Fibroblast of lung (primary cell): ENCODE results near the gene CAPZA2. TPM values are rescaled to one million over a fixed set of nuclear protein-coding genes. Genes with fewer than 3 reads are reported as not detected.

Experiments used
- DNase-seq, 2 donors: peaks; one replicate each; pipeline versions ENCODE4 v3.0.0 to v3.0.0-alpha.2; 2010; ENCODE audit warnings: low read depth in 2 of 2
- H2AFZ ChIP-seq: 2 replicates; pipeline ENCODE4 v1.5.1; 2012; ENCODE audit warnings: low read length, control low read depth, inconsistent platforms
- H3K27ac ChIP-seq: 2 replicates; pipeline ENCODE4 v1.5.1; 2011; ENCODE audit warnings: low read length, control low read depth; ENCODE audit not compliant: insufficient read depth
- H3K27me3 ChIP-seq: 2 replicates; pipeline ENCODE4 v1.5.1; 2011; ENCODE audit warnings: mild to moderate bottlenecking, low read length; ENCODE audit not compliant: control insufficient read depth, insufficient read depth
- H3K36me3 ChIP-seq: 2 replicates; pipeline ENCODE4 v1.5.1; 2011; ENCODE audit warnings: low read length; ENCODE audit not compliant: control insufficient read depth, insufficient read depth
- H3K4me1 ChIP-seq: 2 replicates; pipeline ENCODE4 v1.5.1; 2011; ENCODE audit warnings: low read length; ENCODE audit not compliant: control insufficient read depth, insufficient read depth; ENCODE audit errors: extremely low read depth
- H3K4me2 ChIP-seq: 2 replicates; pipeline ENCODE4 v1.5.1; 2011; ENCODE audit warnings: low read length, control low read depth; ENCODE audit not compliant: insufficient read depth; ENCODE audit errors: extremely low read depth
- H3K4me3 ChIP-seq, 4 experiments: fragments of 200-600 bp in 1 of 4; sonication (generic) in 1 of 4; replicated peaks in 1 of 4; 2 replicates each; pipeline ENCODE4 v1.5.1; 2011 to 2016; ENCODE audit warnings: low read length in 4 of 4, low read depth in 3 of 4, mild to moderate bottlenecking in 3 of 4, control low read depth in 2 of 4, inconsistent platforms in 1 of 4, mixed read lengths in 1 of 4; ENCODE audit not compliant: insufficient read depth in 1 of 4; ENCODE audit errors: control extremely low read depth in 1 of 4
- H3K79me2 ChIP-seq: 2 replicates; pipeline ENCODE4 v1.5.1; 2012; ENCODE audit warnings: mild to moderate bottlenecking, low read length, inconsistent platforms; ENCODE audit not compliant: control insufficient read depth, insufficient read depth
- H3K9ac ChIP-seq: 2 replicates; pipeline ENCODE4 v1.5.1; 2011; ENCODE audit warnings: mild to moderate bottlenecking, low read length, control low read depth; ENCODE audit not compliant: insufficient read depth
- H3K9me3 ChIP-seq: 2 replicates; pipeline ENCODE4 v1.5.1; 2012; ENCODE audit warnings: low read depth, low read length; ENCODE audit not compliant: control insufficient read depth, insufficient read depth
- H4K20me1 ChIP-seq: 2 replicates; pipeline ENCODE4 v1.5.1; 2011; ENCODE audit warnings: low read length; ENCODE audit not compliant: control insufficient read depth, insufficient read depth; ENCODE audit errors: extremely low read depth
- CTCF ChIP-seq, 2 donors: IDR thresholded peaks in 1 of 2; conservative IDR thresholded peaks in 1 of 2; 1 replicate in 1 of 2; 2 replicates in 1 of 2; pipeline ENCODE4 v1.5.1; 2011 to 2012; ENCODE audit warnings: low read length in 2 of 2, control low read depth in 1 of 2, inconsistent platforms in 1 of 2, low read depth in 1 of 2, mild to moderate bottlenecking in 1 of 2
- EZH2 ChIP-seq: IDR thresholded peaks from 2 replicates; pipeline ENCODE4 v1.5.1; 2012; ENCODE audit warnings: low read length, control low read depth, mild to moderate bottlenecking; ENCODE audit errors: missing control alignments
- polyA plus RNA-seq, 2 donors: library from polyadenylated mRNA; depleted of rRNA in 1 of 2; stranded (reverse) in 1 of 2; unstranded in 1 of 2; fragments of >200 nt; gene quantifications; 2 replicates each; pipeline ENCODE4 v1.2.1, GENCODE V29; 2011 to 2012; ENCODE audit warnings: missing spikeins in 1 of 2
- total RNA-seq: library from RNA; depleted of rRNA; stranded (reverse); fragments of >200 nt; gene quantifications from 2 replicates; pipeline ENCODE4 v1.2.1, GENCODE V29; 2014

The CAPZA2 gene
- total and polyA plus RNA-seq, 2 donors (not counting 1 experiment from before 2014, with no cell fraction given), result 123 to 205 TPM

GRCh38 chr7:116872026-116872425 lies 9.6 kb downstream of the CAPZA2 start:
- H3K9me3 ChIP-seq, result no peaks in the 10 kb centered on the region
- TF ChIP-seq CTCF (conservative IDR thresholded peaks at IDR 0.05 in 1 of 2, IDR thresholded peaks at IDR 0.05 in 1 of 2; ENCODE audit: low read depth in 1 of 2, low read length in 2 of 2) (no peak), EZH2 (no peak)
- H3K27me3 ChIP-seq, result no peaks in the 10 kb centered on the region
- peaks cover 91% of the 10 kb centered on the region for H3K79me2 ChIP-seq
- no peak overlapping the region for H3K4me3 ChIP-seq
- H3K36me3 ChIP-seq, result no peaks in the 10 kb centered on the region
- H3K27ac ChIP-seq, result no peak overlapping the region
- no peaks in the 10 kb centered on the region for H3K4me1 ChIP-seq
- H4K20me1 ChIP-seq, result peaks cover 3% of the 10 kb centered on the region
- DNase-seq, result no peak
- H2AFZ ChIP-seq, result no peak overlapping the region
- H3K4me2 ChIP-seq, result no peak overlapping the region
- no peak overlapping the region for H3K9ac ChIP-seq

GRCh38 chr7:116873619-116874018 lies 11.2 kb downstream of the CAPZA2 start:
- TF ChIP-seq CTCF (conservative IDR thresholded peaks at IDR 0.05 in 1 of 2, IDR thresholded peaks at IDR 0.05 in 1 of 2; ENCODE audit: low read depth in 1 of 2, low read length in 2 of 2) (no peak), EZH2 (no peak)
- Histone ChIP-seq H3K4me2 (no peak overlapping the region), H4K20me1 (peaks cover 1% of the 10 kb centered on the region), H3K79me2 (peaks cover 91% of the 10 kb centered on the region), H3K9ac (no peak overlapping the region), H3K4me3 (no peak overlapping the region), H3K9me3 (no peaks in the 10 kb centered on the region), H3K27me3 (no peaks in the 10 kb centered on the region), H3K36me3 (no peaks in the 10 kb centered on the region), H2AFZ (no peak overlapping the region), H3K4me1 (no peaks in the 10 kb centered on the region), H3K27ac (no peak overlapping the region)
- no peak for DNase-seq

- no peaks in the 10 kb centered on the region for H4K20me1 ChIP-seq
These were observed 14.5 kb downstream of the CAPZA2 start for GRCh38 chr7:116876664-116877442.

More at GRCh38 chr7:116876664-116877442, 14.5 kb downstream of the CAPZA2 start:
- H3K9me3 ChIP-seq, result no peaks in the 10 kb centered on the region
- DNase-seq, result peak; percentile 12 to 21
- no peak overlapping the region for H3K4me2 ChIP-seq
- H3K36me3 ChIP-seq, result no peaks in the 10 kb centered on the region
- peaks cover 82% of the 10 kb centered on the region for H3K79me2 ChIP-seq
- TF ChIP-seq EZH2 (no peak), CTCF (conservative IDR thresholded peaks at IDR 0.05 in 1 of 2, IDR thresholded peaks at IDR 0.05 in 1 of 2; ENCODE audit: low read depth in 1 of 2, low read length in 2 of 2) (no peak)
- H2AFZ ChIP-seq, result no peak overlapping the region
- H3K4me1 ChIP-seq, result no peaks in the 10 kb centered on the region
- no peak overlapping the region for H3K4me3 ChIP-seq
- no peaks in the 10 kb centered on the region for H3K27me3 ChIP-seq
- no peak overlapping the region for H3K27ac ChIP-seq
- no peak overlapping the region for H3K9ac ChIP-seq
